Nephron (organoid): ENCODE measurements around the gene STYK1.

Source experiments
- H3K27ac Mint-ChIP-seq, 3 experiments: 2 replicates each; pipeline ENCODE4 v1.8.0; 2020; ENCODE audit warnings: mixed read lengths in 3 of 3, mild to moderate bottlenecking in 2 of 3, moderate library complexity in 1 of 3
- H3K27me3 Mint-ChIP-seq: 2 replicates; pipeline ENCODE4 v1.8.0; 2021; ENCODE audit warnings: low read depth, mild to moderate bottlenecking, moderate library complexity, mixed read lengths
- H3K36me3 Mint-ChIP-seq: 2 replicates; pipeline ENCODE4 v1.8.0; 2020; ENCODE audit warnings: low read depth, mixed read lengths
- H3K4me1 Mint-ChIP-seq: 2 replicates; pipeline ENCODE4 v1.8.0; 2020; ENCODE audit warnings: mixed read lengths
- H3K4me3 Mint-ChIP-seq, 3 experiments: 2 replicates each; pipeline ENCODE4 v1.8.0; 2020; ENCODE audit warnings: mild to moderate bottlenecking in 3 of 3, mixed read lengths in 3 of 3, moderate library complexity in 2 of 3
- H3K9me3 Mint-ChIP-seq: 2 replicates; pipeline ENCODE4 v1.8.0; 2020; ENCODE audit warnings: mixed read lengths
- TF ChIP-seq, protein P1 (sequence below), 3 experiments: fragments of 200-600 bp; sonication (generic); IDR thresholded peaks; one replicate each; pipeline ENCODE4 v1.5.0; 2021; ENCODE audit warnings: antibody characterized with exemption in 3 of 3; ENCODE audit not compliant: unreplicated experiment in 3 of 3

The STYK1 gene

DNA sequence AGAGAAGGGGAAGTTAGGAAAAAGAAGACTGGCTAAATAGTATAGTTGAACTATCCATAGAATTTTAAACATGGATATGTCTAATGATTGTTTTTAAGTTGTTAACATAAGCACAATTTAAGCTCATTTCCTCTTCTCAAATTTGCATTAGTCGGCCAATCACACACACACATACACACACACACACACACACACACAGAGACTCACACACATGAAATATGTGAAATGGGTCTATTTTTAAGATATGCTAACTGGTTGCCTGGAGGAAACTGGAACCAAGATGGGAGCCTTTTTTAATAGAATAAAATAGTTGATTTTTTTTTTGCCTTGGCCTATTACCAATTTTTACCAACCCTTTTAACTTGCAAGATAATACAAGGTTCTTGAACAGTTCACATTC, 24.0 kb upstream of the STYK1 start:
- H3K27ac Mint-ChIP-seq: no peak overlapping the region
- no peaks in the 10 kb centered on the region for H3K27me3 Mint-ChIP-seq
- H3K36me3 Mint-ChIP-seq: peaks cover 56% of the 10 kb centered on the region
- no peaks in the 10 kb centered on the region for H3K4me1 Mint-ChIP-seq
- H3K9me3 Mint-ChIP-seq: no peaks in the 10 kb centered on the region
- TF ChIP-seq, protein P1, sequence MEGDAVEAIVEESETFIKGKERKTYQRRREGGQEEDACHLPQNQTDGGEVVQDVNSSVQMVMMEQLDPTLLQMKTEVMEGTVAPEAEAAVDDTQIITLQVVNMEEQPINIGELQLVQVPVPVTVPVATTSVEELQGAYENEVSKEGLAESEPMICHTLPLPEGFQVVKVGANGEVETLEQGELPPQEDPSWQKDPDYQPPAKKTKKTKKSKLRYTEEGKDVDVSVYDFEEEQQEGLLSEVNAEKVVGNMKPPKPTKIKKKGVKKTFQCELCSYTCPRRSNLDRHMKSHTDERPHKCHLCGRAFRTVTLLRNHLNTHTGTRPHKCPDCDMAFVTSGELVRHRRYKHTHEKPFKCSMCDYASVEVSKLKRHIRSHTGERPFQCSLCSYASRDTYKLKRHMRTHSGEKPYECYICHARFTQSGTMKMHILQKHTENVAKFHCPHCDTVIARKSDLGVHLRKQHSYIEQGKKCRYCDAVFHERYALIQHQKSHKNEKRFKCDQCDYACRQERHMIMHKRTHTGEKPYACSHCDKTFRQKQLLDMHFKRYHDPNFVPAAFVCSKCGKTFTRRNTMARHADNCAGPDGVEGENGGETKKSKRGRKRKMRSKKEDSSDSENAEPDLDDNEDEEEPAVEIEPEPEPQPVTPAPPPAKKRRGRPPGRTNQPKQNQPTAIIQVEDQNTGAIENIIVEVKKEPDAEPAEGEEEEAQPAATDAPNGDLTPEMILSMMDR (IDR thresholded peaks at IDR 0.05; ENCODE audit: unreplicated experiment in 3 of 3): no peak
- H3K4me3 Mint-ChIP-seq: no peak overlapping the region

DNA sequence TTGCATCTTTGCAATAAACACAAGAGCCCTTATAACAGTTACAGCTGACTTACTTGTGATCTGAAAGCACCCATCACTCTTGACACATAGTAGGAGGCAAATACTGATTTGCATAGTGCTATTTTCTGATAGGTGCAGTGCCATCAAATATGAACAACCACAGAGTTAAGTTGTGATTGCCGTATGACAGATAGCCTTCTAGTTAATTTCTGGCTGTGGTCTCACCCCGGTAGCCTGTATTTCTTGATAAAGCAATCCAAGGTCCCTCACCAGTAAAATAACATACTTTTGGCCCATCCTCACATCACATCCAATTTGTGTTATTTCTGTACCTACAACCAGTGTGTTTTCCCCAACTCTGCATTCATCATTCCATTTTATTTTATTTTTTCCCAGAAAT, 23.3 kb upstream of the STYK1 start:
- H3K9me3 Mint-ChIP-seq: no peaks in the 10 kb centered on the region
- no peak overlapping the region for H3K4me3 Mint-ChIP-seq
- H3K27me3 Mint-ChIP-seq: no peaks in the 10 kb centered on the region
- H3K27ac Mint-ChIP-seq: no peak overlapping the region
- peaks cover 56% of the 10 kb centered on the region for H3K36me3 Mint-ChIP-seq
- TF ChIP-seq, protein P1 (IDR thresholded peaks at IDR 0.05; ENCODE audit: unreplicated experiment in 3 of 3): no peak
- no peaks in the 10 kb centered on the region for H3K4me1 Mint-ChIP-seq

DNA sequence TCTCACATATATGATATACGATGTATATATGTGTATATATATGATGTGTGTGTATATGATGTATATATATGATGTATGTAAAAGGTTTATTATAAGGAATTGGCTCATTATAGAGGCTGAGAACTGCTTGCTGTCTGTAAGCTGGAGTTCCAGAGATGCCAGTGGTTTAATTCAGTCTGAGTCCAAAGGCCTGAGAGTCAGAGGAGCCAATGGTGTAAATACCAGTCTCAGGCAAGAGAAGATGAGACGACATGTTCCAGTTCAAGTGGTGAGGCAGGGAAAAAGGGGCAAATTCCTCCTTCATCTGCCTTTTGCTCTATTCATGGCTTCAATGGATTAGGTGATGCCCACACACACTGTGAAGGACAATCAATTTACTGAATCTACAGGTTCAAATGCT, 17.1 kb upstream of the STYK1 start:
- Mint-ChIP-seq H3K36me3 (peaks cover 14% of the 10 kb centered on the region), H3K9me3 (no peaks in the 10 kb centered on the region), H3K27ac (no peak overlapping the region), H3K4me3 (no peak overlapping the region), H3K27me3 (no peaks in the 10 kb centered on the region), H3K4me1 (no peaks in the 10 kb centered on the region)
- TF ChIP-seq, protein P1 (IDR thresholded peaks at IDR 0.05; ENCODE audit: unreplicated experiment in 3 of 3): no peak

DNA sequence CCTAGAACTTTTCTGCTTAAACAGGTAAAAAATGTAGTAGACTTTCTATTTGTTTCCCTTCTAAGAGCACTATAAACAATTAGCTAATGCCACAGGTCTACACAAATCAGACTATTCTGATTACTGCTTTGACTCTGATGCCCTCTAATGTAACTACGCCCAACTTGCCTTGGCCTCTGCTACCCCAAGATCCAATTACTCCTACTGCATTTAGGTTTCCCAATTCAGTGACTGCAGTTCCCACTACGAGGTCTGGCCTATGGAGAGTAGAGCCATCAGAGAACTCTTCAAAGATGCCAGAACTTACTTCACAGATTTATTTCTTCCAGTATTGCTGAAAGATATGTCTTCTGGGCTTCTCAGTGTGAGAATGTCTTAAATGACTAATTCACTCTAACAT, 15.3 kb upstream of the STYK1 start:
- H3K27ac Mint-ChIP-seq: no peak overlapping the region
- H3K9me3 Mint-ChIP-seq: no peaks in the 10 kb centered on the region
- H3K36me3 Mint-ChIP-seq: no peaks in the 10 kb centered on the region
- no peaks in the 10 kb centered on the region for H3K4me1 Mint-ChIP-seq
- no peaks in the 10 kb centered on the region for H3K27me3 Mint-ChIP-seq
- no peak overlapping the region for H3K4me3 Mint-ChIP-seq
- TF ChIP-seq, protein P1 (IDR thresholded peaks at IDR 0.05; ENCODE audit: unreplicated experiment in 3 of 3): no peak

DNA sequence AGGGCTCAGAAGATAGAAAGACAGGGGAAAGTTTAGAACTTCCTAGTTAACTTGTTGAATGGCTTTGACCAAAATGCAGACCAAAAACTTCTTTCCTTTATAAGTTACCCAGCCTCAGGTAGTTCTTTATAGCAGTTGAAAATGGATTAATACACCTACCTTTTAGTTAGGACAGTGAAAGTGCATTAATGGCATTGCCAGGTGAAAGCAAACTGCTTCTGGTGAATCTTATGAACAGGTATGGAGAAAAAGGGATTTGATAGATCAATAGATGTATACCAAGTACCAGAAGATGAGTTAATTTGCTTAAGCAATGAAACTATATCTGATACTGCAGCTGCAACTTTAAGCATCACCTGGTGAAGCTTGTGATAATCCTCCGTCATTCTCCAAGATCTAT, 14.2 kb upstream of the STYK1 start:
- Mint-ChIP-seq H3K4me3 (no peak overlapping the region), H3K36me3 (no peaks in the 10 kb centered on the region), H3K4me1 (no peaks in the 10 kb centered on the region), H3K27ac (no peak overlapping the region), H3K9me3 (no peaks in the 10 kb centered on the region), H3K27me3 (no peaks in the 10 kb centered on the region)
- TF ChIP-seq, protein P1 (IDR thresholded peaks at IDR 0.05; ENCODE audit: unreplicated experiment in 3 of 3): no peak

DNA sequence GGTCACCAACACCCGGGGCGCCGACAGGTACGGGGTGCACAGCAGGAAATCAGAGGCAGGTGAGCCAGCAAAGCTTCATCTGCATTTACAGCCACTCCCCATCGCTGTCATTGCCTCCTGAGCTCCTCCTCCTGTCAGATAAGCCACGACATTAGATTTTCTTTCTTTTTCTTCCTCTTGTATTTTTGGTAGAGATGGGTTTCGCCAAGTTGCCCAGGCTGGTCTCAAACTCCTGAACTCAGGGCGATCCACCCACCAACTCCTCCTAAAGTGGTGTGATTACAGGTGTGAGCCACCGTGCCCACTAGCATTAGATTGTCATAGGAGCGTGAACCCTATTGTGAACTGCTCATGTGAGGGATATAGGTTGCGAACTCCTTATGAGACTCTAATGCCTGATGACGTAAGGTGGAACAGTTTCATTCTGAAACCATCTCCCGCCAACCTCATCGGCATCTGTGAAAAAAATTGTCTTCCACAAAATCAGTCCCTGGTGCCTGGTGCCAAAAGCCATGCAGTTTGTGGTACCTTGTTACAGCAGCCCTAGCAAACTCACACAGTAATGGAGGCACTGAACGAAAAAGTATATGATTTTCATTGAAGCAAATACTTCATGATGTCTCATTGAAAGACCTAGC, 1.5 kb downstream of the STYK1 start:
- Mint-ChIP-seq H3K36me3 (no peaks in the 10 kb centered on the region), H3K4me3 (peak overlapping the region; percentile 58 to 81 (median 60)), H3K9me3 (no peaks in the 10 kb centered on the region)

More for the DNA sequence above, 1.5 kb downstream of the STYK1 start:
- Mint-ChIP-seq H3K27me3 (peaks cover 30% of the 10 kb centered on the region), H3K27ac (no peak overlapping the region), H3K4me1 (no peaks in the 10 kb centered on the region)
- TF ChIP-seq, protein P1 (IDR thresholded peaks at IDR 0.05; ENCODE audit: unreplicated experiment in 3 of 3): no peak
